ENCODE results near the gene ANKRD23. TPM values are rescaled to one million over a fixed set of nuclear protein-coding genes. Genes with fewer than 3 reads are reported as not detected.

The ANKRD23 gene
- total RNA-seq, 2 experiments from 2014 or later: 6.5 to 6.7 TPM

- H3K36me3 ChIP-seq (ENCODE audit: insufficient read depth, low read length): no peaks in the 10 kb centered on the region
- no peak overlapping the region for H3K27ac ChIP-seq (ENCODE audit: low read depth, low read length, poor library complexity, severe bottlenecking)
- no peak overlapping the region for H3K4me3 ChIP-seq (ENCODE audit: low read depth, low read length, poor library complexity, severe bottlenecking)
- H3K9me3 ChIP-seq (ENCODE audit: low read length): no peaks in the 10 kb centered on the region
- BruUV-seq (replicated peaks): no TSS peak
- intact Hi-C loops (cut with micrococcal nuclease; ENCODE audit: unreplicated experiment): no loop called here
- POLR2A ChIA-PET: no interaction called here
- H4K20me1 ChIP-seq (ENCODE audit: insufficient read depth, low read length): no peaks in the 10 kb centered on the region
- H3K9me2 ChIP-seq (ENCODE audit: insufficient read depth, low read length): no peaks in the 10 kb centered on the region
- TF ChIP-seq CTCF (conservative IDR thresholded peaks at IDR 0.05; ENCODE audit: low read length) (no peak), EZH2phosphoT487 (IDR thresholded peaks at IDR 0.05; ENCODE audit: borderline replicate concordance, low read depth, low read length) (no peak)
- no peak overlapping the region for H3K4me2 ChIP-seq (ENCODE audit: low read length)
- H3K79me2 ChIP-seq (ENCODE audit: insufficient read depth, low read depth, low read length): no peaks in the 10 kb centered on the region
- H2AFZ ChIP-seq (ENCODE audit: low read length): no peak overlapping the region
- peaks cover 4% of the 10 kb centered on the region for H3K4me1 ChIP-seq (ENCODE audit: insufficient read depth, low read length, poor library complexity, severe bottlenecking)
- no peak for DNase-seq (ENCODE audit: low spot score)
- CTCF ChIA-PET (ENCODE audit: unreplicated experiment): no interaction called here
These were observed 39.5 kb upstream of the ANKRD23 start for GRCh38 chr2:96883306-96883705.

- POLR2A ChIA-PET: no interaction called here
- BruUV-seq (replicated peaks): no TSS peak
- TF ChIP-seq CTCF (conservative IDR thresholded peaks at IDR 0.05; ENCODE audit: low read length) (no peak), EZH2phosphoT487 (IDR thresholded peaks at IDR 0.05; ENCODE audit: borderline replicate concordance, low read depth, low read length) (no peak)
- CTCF ChIA-PET (ENCODE audit: unreplicated experiment): no interaction called here
- no peak for DNase-seq (ENCODE audit: low spot score)
- Histone ChIP-seq H3K4me1 (ENCODE audit: insufficient read depth, low read length, poor library complexity, severe bottlenecking) (peaks cover 1% of the 10 kb centered on the region), H3K9me3 (ENCODE audit: low read length) (no peaks in the 10 kb centered on the region), H3K4me2 (ENCODE audit: low read length) (no peak overlapping the region), H3K4me3 (ENCODE audit: low read depth, low read length, poor library complexity, severe bottlenecking) (no peak overlapping the region), H3K36me3 (ENCODE audit: insufficient read depth, low read length) (no peaks in the 10 kb centered on the region), H2AFZ (ENCODE audit: low read length) (no peak overlapping the region), H3K79me2 (ENCODE audit: insufficient read depth, low read depth, low read length) (no peaks in the 10 kb centered on the region), H3K27ac (ENCODE audit: low read depth, low read length, poor library complexity, severe bottlenecking) (no peak overlapping the region), H4K20me1 (ENCODE audit: insufficient read depth, low read length) (no peaks in the 10 kb centered on the region), H3K9me2 (ENCODE audit: insufficient read depth, low read length) (no peaks in the 10 kb centered on the region)
- intact Hi-C loops (cut with micrococcal nuclease; ENCODE audit: unreplicated experiment): no loop called here
These were observed 39.1 kb upstream of the ANKRD23 start for GRCh38 chr2:96882906-96883305.

- H3K4me3 ChIP-seq (ENCODE audit: low read depth, low read length, poor library complexity, severe bottlenecking): no peak overlapping the region
- no peak for DNase-seq (ENCODE audit: low spot score)
- H4K20me1 ChIP-seq (ENCODE audit: insufficient read depth, low read length): no peaks in the 10 kb centered on the region
- H2AFZ ChIP-seq (ENCODE audit: low read length): no peak overlapping the region
- no peaks in the 10 kb centered on the region for H3K36me3 ChIP-seq (ENCODE audit: insufficient read depth, low read length)
- no peaks in the 10 kb centered on the region for H3K79me2 ChIP-seq (ENCODE audit: insufficient read depth, low read depth, low read length)
- CTCF ChIA-PET (ENCODE audit: unreplicated experiment): no interaction called here
- no TSS peak for BruUV-seq (replicated peaks)
- TF ChIP-seq CTCF (conservative IDR thresholded peaks at IDR 0.05; ENCODE audit: low read length) (no peak), EZH2phosphoT487 (IDR thresholded peaks at IDR 0.05; ENCODE audit: borderline replicate concordance, low read depth, low read length) (no peak)
- H3K27ac ChIP-seq (ENCODE audit: low read depth, low read length, poor library complexity, severe bottlenecking): no peak overlapping the region
- H3K4me2 ChIP-seq (ENCODE audit: low read length): no peak overlapping the region
- no peaks in the 10 kb centered on the region for H3K4me1 ChIP-seq (ENCODE audit: insufficient read depth, low read length, poor library complexity, severe bottlenecking)
- POLR2A ChIA-PET: no interaction called here
- intact Hi-C loops (cut with micrococcal nuclease; ENCODE audit: unreplicated experiment): no loop called here
- no peaks in the 10 kb centered on the region for H3K9me2 ChIP-seq (ENCODE audit: insufficient read depth, low read length)
- no peaks in the 10 kb centered on the region for H3K9me3 ChIP-seq (ENCODE audit: low read length)
These were observed 38.4 kb upstream of the ANKRD23 start for GRCh38 chr2:96882230-96882629.

Data from OCI-LY7 (cell line).